ENCODE measurements around the gene ZDHHC4. TPM values are rescaled to one million over a fixed set of nuclear protein-coding genes. Genes with fewer than 3 reads are reported as not detected.

ZDHHC4 gene
- total and polyA plus RNA-seq, 2 of the 13 experiments (the other 11 are each of a cell fraction or from before 2014, with no cell fraction given): 83.2 to 188 TPM

DNA sequence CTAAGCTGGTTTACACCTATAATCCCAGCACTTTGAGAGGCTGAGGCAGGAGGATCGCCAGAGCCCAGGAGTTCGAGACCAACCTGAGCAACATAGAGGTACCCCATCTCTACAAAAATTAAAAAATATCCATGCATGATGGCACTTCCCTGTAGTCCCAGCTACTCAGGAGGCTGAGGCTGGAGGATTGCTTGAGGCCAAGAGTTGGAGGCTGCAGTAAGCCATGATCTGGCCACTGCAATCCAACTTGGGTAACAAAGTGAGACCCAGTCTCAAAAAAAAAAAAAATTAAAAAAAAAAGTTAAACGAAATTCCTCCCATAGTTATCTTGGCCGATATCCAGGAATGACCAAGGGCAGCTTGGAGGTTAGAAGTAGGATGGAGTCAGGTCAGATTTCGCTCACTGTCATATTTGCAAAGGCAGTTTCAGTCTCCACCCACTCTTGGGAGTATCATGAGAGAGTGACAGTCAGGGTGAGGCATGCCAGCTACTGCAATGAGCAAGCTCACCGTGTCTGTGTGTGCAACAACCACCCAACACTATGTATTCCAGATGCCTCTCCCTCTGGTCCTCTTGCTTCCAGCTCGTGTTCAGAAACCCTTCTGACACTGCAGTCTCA, 6.0 kb upstream of the ZDHHC4 start (continued):
- TF ChIP-seq, protein P1, sequence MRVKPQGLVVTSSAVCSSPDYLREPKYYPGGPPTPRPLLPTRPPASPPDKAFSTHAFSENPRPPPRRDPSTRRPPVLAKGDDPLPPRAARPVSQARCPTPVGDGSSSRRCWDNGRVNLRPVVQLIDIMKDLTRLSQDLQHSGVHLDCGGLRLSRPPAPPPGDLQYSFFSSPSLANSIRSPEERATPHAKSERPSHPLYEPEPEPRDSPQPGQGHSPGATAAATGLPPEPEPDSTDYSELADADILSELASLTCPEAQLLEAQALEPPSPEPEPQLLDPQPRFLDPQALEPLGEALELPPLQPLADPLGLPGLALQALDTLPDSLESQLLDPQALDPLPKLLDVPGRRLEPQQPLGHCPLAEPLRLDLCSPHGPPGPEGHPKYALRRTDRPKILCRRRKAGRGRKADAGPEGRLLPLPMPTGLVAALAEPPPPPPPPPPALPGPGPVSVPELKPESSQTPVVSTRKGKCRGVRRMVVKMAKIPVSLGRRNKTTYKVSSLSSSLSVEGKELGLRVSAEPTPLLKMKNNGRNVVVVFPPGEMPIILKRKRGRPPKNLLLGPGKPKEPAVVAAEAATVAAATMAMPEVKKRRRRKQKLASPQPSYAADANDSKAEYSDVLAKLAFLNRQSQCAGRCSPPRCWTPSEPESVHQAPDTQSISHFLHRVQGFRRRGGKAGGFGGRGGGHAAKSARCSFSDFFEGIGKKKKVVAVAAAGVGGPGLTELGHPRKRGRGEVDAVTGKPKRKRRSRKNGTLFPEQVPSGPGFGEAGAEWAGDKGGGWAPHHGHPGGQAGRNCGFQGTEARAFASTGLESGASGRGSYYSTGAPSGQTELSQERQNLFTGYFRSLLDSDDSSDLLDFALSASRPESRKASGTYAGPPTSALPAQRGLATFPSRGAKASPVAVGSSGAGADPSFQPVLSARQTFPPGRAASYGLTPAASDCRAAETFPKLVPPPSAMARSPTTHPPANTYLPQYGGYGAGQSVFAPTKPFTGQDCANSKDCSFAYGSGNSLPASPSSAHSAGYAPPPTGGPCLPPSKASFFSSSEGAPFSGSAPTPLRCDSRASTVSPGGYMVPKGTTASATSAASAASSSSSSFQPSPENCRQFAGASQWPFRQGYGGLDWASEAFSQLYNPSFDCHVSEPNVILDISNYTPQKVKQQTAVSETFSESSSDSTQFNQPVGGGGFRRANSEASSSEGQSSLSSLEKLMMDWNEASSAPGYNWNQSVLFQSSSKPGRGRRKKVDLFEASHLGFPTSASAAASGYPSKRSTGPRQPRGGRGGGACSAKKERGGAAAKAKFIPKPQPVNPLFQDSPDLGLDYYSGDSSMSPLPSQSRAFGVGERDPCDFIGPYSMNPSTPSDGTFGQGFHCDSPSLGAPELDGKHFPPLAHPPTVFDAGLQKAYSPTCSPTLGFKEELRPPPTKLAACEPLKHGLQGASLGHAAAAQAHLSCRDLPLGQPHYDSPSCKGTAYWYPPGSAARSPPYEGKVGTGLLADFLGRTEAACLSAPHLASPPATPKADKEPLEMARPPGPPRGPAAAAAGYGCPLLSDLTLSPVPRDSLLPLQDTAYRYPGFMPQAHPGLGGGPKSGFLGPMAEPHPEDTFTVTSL (CRISPR knock-in tag; IDR thresholded peaks at IDR 0.05; ENCODE audit: borderline replicate concordance): no peak
- TF ChIP-seq ADNP (CRISPR knock-in tag; IDR thresholded peaks at IDR 0.05): no peak
- TF ChIP-seq RBM39 (IDR thresholded peaks at IDR 0.05; ENCODE audit: low read depth, low read length, poor library complexity, severe bottlenecking): no peak
- no peak for TF ChIP-seq KMT2A (CRISPR knock-in tag; IDR thresholded peaks at IDR 0.05)
- TF ChIP-seq BCL6 (CRISPR knock-in tag; IDR thresholded peaks at IDR 0.05): 0 out of 2 replicates have a peak, but pooled peaks have one; percentile 9
- TF ChIP-seq, protein P2, sequence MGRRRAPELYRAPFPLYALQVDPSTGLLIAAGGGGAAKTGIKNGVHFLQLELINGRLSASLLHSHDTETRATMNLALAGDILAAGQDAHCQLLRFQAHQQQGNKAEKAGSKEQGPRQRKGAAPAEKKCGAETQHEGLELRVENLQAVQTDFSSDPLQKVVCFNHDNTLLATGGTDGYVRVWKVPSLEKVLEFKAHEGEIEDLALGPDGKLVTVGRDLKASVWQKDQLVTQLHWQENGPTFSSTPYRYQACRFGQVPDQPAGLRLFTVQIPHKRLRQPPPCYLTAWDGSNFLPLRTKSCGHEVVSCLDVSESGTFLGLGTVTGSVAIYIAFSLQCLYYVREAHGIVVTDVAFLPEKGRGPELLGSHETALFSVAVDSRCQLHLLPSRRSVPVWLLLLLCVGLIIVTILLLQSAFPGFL (CRISPR knock-in tag; IDR thresholded peaks at IDR 0.05): no peak
- TF ChIP-seq RBFOX2 (IDR thresholded peaks at IDR 0.05; ENCODE audit: low read depth, low read length): 0 out of 2 replicates have a peak, but pooled peaks have one; percentile 18
- TF ChIP-seq YY1 (IDR thresholded peaks at IDR 0.05; ENCODE audit: insufficient read depth, insufficient replicate concordance, low read depth, low read length): no peak
- TF ChIP-seq BORCS8-MEF2B (CRISPR knock-in tag; IDR thresholded peaks at IDR 0.05): no peak
- TF ChIP-seq, protein P3, sequence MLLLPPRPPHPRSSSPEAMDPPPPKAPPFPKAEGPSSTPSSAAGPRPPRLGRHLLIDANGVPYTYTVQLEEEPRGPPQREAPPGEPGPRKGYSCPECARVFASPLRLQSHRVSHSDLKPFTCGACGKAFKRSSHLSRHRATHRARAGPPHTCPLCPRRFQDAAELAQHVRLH (CRISPR knock-in tag; IDR thresholded peaks at IDR 0.05; ENCODE audit: borderline replicate concordance, low read depth): 0 out of 2 replicates have a peak, but pooled peaks have one; percentile 6
- TF ChIP-seq, protein P4, sequence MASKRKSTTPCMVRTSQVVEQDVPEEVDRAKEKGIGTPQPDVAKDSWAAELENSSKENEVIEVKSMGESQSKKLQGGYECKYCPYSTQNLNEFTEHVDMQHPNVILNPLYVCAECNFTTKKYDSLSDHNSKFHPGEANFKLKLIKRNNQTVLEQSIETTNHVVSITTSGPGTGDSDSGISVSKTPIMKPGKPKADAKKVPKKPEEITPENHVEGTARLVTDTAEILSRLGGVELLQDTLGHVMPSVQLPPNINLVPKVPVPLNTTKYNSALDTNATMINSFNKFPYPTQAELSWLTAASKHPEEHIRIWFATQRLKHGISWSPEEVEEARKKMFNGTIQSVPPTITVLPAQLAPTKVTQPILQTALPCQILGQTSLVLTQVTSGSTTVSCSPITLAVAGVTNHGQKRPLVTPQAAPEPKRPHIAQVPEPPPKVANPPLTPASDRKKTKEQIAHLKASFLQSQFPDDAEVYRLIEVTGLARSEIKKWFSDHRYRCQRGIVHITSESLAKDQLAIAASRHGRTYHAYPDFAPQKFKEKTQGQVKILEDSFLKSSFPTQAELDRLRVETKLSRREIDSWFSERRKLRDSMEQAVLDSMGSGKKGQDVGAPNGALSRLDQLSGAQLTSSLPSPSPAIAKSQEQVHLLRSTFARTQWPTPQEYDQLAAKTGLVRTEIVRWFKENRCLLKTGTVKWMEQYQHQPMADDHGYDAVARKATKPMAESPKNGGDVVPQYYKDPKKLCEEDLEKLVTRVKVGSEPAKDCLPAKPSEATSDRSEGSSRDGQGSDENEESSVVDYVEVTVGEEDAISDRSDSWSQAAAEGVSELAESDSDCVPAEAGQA (IDR thresholded peaks at IDR 0.05; ENCODE audit: low read depth): no peak
- TF ChIP-seq, protein P4 (CRISPR knock-in tag; IDR thresholded peaks at IDR 0.05; ENCODE audit: borderline replicate concordance): no peak
- TF ChIP-seq, protein P5, sequence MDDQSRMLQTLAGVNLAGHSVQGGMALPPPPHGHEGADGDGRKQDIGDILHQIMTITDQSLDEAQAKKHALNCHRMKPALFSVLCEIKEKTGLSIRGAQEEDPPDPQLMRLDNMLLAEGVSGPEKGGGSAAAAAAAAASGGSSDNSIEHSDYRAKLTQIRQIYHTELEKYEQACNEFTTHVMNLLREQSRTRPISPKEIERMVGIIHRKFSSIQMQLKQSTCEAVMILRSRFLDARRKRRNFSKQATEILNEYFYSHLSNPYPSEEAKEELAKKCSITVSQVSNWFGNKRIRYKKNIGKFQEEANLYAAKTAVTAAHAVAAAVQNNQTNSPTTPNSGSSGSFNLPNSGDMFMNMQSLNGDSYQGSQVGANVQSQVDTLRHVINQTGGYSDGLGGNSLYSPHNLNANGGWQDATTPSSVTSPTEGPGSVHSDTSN (CRISPR knock-in tag; IDR thresholded peaks at IDR 0.05; ENCODE audit: borderline replicate concordance): no peak
- no peak for TF ChIP-seq SRSF9 (IDR thresholded peaks at IDR 0.05; ENCODE audit: borderline replicate concordance, insufficient read depth, low read depth, low read length, poor library complexity, severe bottlenecking)
